OCI-LY1 (cell line): Measurements from ENCODE around the gene ST14.
A peak's percentile ranks its signal among the peaks of the same experiment; 100 is the strongest.

Experiments
- H2AFZ ChIP-seq: fragments of 200-600 bp; sonication (generic), shearing (Covaris generic); 2 replicates; pipeline ENCODE4 v1.6.0; 2014; ENCODE audit warnings: antibody characterized with exemption, mild to moderate bottlenecking, low read length
- H3F3A ChIP-seq: fragments of 200-600 bp; sonication (generic), shearing (Covaris generic); 2 replicates; pipeline ENCODE4 v1.6.0; 2014; ENCODE audit warnings: mild to moderate bottlenecking, antibody characterized with exemption, low read length, moderate library complexity; ENCODE audit not compliant: insufficient read depth
- H3K27ac ChIP-seq: fragments of 200-600 bp; sonication (generic); 2 replicates; pipeline ENCODE4 v1.5.1; 2014; ENCODE audit warnings: low read length, mixed run types, mild to moderate bottlenecking, low read depth; ENCODE audit not compliant: poor library complexity, severe bottlenecking
- H3K27me3 ChIP-seq: fragments of 200-600 bp; sonication (generic); 2 replicates; pipeline ENCODE4 v1.6.0; 2014; ENCODE audit warnings: antibody characterized with exemption, mild to moderate bottlenecking, low read length, moderate library complexity; ENCODE audit not compliant: insufficient read depth
- H3K36me3 ChIP-seq: fragments of 200-600 bp; sonication (generic); 2 replicates; pipeline ENCODE4 v1.6.1; 2014; ENCODE audit warnings: mild to moderate bottlenecking, antibody characterized with exemption, low read length, moderate library complexity, mixed read lengths; ENCODE audit not compliant: insufficient read depth
- H3K4me1 ChIP-seq: fragments of 200-600 bp; sonication (generic); 2 replicates; pipeline ENCODE4 v1.5.1; 2014; ENCODE audit warnings: mild to moderate bottlenecking, low read length, moderate library complexity; ENCODE audit not compliant: insufficient read depth, severe bottlenecking
- H3K4me2 ChIP-seq: fragments of 200-600 bp; sonication (generic), shearing (Covaris generic); 2 replicates; pipeline ENCODE4 v1.6.1; 2014; ENCODE audit warnings: low read length
- H3K4me3 ChIP-seq: fragments of 200-600 bp; sonication (generic); 2 replicates; pipeline ENCODE4 v1.5.1; 2014; ENCODE audit warnings: low read length, low read depth, mild to moderate bottlenecking, mixed read lengths; ENCODE audit not compliant: poor library complexity, severe bottlenecking
- H3K79me2 ChIP-seq: fragments of 200-600 bp; shearing (Covaris generic); 2 replicates; pipeline ENCODE4 v1.6.1; 2016; ENCODE audit warnings: mixed run types, low read length, mixed read lengths; ENCODE audit not compliant: insufficient read depth
- H3K9ac ChIP-seq: fragments of 200-600 bp; sonication (generic), shearing (Covaris generic); 2 replicates; pipeline ENCODE4 v1.6.1; 2014; ENCODE audit warnings: mild to moderate bottlenecking, low read length, mixed read lengths
- H3K9me2 ChIP-seq: fragments of 200-600 bp; sonication (generic), shearing (Covaris generic); 2 replicates; pipeline ENCODE4 v1.6.1; 2014; ENCODE audit warnings: low read depth, mild to moderate bottlenecking, low read length, mixed read lengths
- H3K9me3 ChIP-seq: fragments of 200-600 bp; shearing (Covaris generic); 2 replicates; pipeline ENCODE4 v1.6.1; 2014; ENCODE audit warnings: low read length, mixed read lengths
- H4K20me1 ChIP-seq: fragments of 200-600 bp; sonication (generic), shearing (Covaris generic); 2 replicates; pipeline ENCODE4 v1.6.0; 2016; ENCODE audit warnings: mild to moderate bottlenecking, low read length; ENCODE audit not compliant: insufficient read depth
- EZH2 ChIP-seq: fragments of 200-600 bp; sonication (generic), shearing (Covaris generic); IDR thresholded peaks from 2 replicates; pipeline ENCODE4 v1.8.0; 2017; ENCODE audit warnings: borderline replicate concordance, mixed run types, mild to moderate bottlenecking, antibody characterized with exemption, low read length, moderate library complexity, mixed read lengths
- TF ChIP-seq, protein P1 (sequence below): fragments of 200-600 bp; sonication (generic), shearing (Covaris generic); IDR thresholded peaks from 2 replicates; pipeline ENCODE4 v1.5.1; 2017; ENCODE audit warnings: mild to moderate bottlenecking, antibody characterized with exemption, low read length, moderate library complexity, mixed read lengths

The ST14 gene

DNA sequence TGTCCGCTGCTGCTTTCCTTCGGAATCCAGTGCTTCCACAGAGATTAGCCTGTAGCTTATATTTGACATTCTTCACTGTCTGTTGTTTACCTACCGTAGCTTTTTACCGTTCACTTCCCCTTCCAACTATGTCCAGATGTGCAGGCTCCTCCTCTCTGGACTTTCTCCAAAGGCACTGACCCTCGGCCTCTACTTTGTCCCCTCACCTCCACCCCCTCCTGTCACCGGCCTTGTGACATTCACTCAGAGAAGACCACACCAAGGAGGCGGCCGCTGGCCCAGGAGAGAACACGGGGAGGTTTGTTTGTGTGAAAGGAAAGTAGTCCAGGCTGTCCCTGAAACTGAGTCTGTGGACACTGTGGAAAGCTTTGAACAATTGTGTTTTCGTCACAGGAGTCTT is 15.4 kb upstream of the ST14 start:
- TF ChIP-seq EZH2 = no peak
- TF ChIP-seq, protein P1, sequence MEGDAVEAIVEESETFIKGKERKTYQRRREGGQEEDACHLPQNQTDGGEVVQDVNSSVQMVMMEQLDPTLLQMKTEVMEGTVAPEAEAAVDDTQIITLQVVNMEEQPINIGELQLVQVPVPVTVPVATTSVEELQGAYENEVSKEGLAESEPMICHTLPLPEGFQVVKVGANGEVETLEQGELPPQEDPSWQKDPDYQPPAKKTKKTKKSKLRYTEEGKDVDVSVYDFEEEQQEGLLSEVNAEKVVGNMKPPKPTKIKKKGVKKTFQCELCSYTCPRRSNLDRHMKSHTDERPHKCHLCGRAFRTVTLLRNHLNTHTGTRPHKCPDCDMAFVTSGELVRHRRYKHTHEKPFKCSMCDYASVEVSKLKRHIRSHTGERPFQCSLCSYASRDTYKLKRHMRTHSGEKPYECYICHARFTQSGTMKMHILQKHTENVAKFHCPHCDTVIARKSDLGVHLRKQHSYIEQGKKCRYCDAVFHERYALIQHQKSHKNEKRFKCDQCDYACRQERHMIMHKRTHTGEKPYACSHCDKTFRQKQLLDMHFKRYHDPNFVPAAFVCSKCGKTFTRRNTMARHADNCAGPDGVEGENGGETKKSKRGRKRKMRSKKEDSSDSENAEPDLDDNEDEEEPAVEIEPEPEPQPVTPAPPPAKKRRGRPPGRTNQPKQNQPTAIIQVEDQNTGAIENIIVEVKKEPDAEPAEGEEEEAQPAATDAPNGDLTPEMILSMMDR = no peak
- Histone ChIP-seq H3K9me3 (no peaks in the 10 kb centered on the region), H3K4me3 (no peak overlapping the region), H3K79me2 (no peaks in the 10 kb centered on the region), H3F3A (peaks cover 4% of the 10 kb centered on the region; the same call in 1 of the 2 replicates), H2AFZ (no peak overlapping the region), H3K9me2 (no peaks in the 10 kb centered on the region), H3K4me1 (peaks cover 27% of the 10 kb centered on the region), H3K9ac (no peak overlapping the region), H3K27ac (peak overlapping the region; percentile 79), H3K36me3 (peaks cover 70% of the 10 kb centered on the region), H3K27me3 (no peaks in the 10 kb centered on the region), H3K4me2 (no peak overlapping the region), H4K20me1 (no peaks in the 10 kb centered on the region)

DNA sequence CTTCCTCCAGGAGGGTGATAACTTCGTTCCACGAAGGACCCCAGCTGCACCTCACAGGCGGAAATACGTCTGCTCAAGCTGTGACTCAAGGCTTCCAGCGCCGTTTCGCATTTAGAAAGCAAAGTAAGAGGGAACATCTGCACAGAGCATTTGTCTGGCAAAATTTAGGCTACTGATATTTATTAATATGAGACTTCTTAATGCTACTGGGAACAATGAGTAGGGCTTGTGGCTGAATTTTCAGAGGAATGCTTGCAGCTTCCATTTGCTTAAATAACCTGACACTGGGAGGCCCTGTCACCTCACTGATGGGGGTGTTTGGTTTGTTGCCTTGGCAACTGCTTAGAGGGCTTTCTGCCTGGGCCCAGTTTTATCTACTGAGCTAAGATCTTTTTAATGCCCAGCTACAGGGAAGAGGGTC is 14.7 kb upstream of the ST14 start:
- no peak overlapping the region for H3K4me2 ChIP-seq
- H3K4me3 ChIP-seq = no peak overlapping the region
- H3F3A ChIP-seq = peaks cover 4% of the 10 kb centered on the region; the same call in 1 of the 2 replicates
- H3K79me2 ChIP-seq = no peaks in the 10 kb centered on the region
- TF ChIP-seq, protein P1 = no peak
- TF ChIP-seq EZH2 = no peak
- H3K9me3 ChIP-seq = no peaks in the 10 kb centered on the region
- no peak overlapping the region for H3K9ac ChIP-seq
- no peaks in the 10 kb centered on the region for H3K27me3 ChIP-seq
- peak overlapping the region; percentile 79 for H3K27ac ChIP-seq
- H4K20me1 ChIP-seq = no peaks in the 10 kb centered on the region
- no peaks in the 10 kb centered on the region for H3K9me2 ChIP-seq
- H3K4me1 ChIP-seq = peaks cover 27% of the 10 kb centered on the region
- H3K36me3 ChIP-seq = peaks cover 67% of the 10 kb centered on the region
- no peak overlapping the region for H2AFZ ChIP-seq

DNA sequence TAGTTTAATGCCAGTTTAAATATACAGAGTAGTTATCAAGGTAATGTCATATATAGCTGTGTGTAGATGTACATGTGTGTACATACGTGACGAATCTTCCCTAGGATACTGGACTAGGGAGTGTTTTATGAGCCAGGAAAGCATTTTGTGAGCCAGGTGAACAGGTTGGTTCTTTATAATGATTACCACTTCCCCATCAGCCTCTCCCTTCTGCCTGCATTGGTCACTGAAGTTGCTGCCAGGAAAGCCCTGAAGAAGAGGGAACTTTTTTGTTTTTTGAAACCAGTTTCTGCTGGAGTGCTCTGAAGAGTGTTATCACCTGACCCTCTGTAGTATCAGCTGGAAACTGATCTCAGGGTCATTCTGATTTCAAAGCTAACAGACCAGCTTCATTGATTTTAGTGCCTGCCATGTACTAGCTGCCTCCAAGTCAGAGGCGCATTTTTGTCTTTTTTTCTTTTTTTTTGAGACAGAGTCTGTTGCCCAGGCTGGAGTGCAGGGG is 14.2 kb upstream of the ST14 start:
- Histone ChIP-seq H3K36me3 (peaks cover 62% of the 10 kb centered on the region), H3K4me2 (no peak overlapping the region), H3K9me2 (no peaks in the 10 kb centered on the region), H2AFZ (no peak overlapping the region), H3F3A (peaks cover 4% of the 10 kb centered on the region; the same call in 1 of the 2 replicates), H3K9ac (no peak overlapping the region), H3K4me3 (no peak overlapping the region), H3K79me2 (no peaks in the 10 kb centered on the region), H4K20me1 (no peaks in the 10 kb centered on the region), H3K27me3 (no peaks in the 10 kb centered on the region), H3K27ac (peak overlapping the region; percentile 79), H3K4me1 (peaks cover 31% of the 10 kb centered on the region), H3K9me3 (no peaks in the 10 kb centered on the region)
- TF ChIP-seq, protein P1 = no peak
- no peak for TF ChIP-seq EZH2
